Loucy (cell line): Measurements from ENCODE around the gene ZFAND3.

ENCODE experiments used
- CTCF ChIP-seq: fragments of 200-600 bp; sonication (generic); conservative IDR thresholded peaks from 2 replicates; pipeline ENCODE4 v1.5.1; 2014; ENCODE audit warnings: mild to moderate bottlenecking, antibody characterized with exemption, low read length
- EZH2phosphoT487 ChIP-seq: fragments of 200-600 bp; IDR thresholded peaks from 2 replicates; pipeline ENCODE4 v1.6.1; 2018; ENCODE audit warnings: antibody characterized with exemption, mild to moderate bottlenecking, moderate library complexity, borderline replicate concordance

DNA sequence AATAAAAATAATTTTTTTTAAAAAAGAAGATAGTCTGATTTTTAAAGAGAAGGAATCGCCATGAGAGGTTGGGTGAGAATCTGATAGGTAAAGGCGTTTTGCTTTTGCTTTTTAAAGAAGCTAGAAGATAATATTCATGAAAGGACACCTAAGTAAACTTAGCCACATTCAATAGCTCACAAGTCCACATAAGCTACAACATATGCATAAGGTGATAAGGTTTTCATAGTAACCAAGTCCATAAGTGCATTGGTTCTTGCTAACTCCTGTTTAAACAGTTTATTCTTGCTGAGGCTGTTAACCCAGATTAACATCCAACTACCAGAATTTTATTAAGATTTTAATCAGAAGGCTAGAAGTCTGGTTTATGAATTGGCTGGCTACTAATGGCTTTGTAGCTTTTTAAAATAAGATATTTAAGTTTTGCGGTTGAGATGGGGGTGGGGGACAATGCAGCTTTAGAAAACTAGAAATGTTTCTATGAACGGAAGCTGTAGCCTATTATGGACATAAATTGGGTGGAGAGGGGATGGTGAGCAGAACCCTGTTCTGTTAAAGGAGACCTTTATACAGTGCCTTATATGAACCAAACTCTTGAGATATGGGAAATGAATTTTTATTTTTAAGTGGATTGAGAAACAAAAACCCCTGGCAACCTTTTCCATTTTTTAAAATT is 235.1 kb downstream of the ZFAND3 start:
- no peak for TF ChIP-seq CTCF
- no peak for TF ChIP-seq EZH2phosphoT487
